ENCODE measurements around the gene SDSL.

The SDSL gene

DNA sequence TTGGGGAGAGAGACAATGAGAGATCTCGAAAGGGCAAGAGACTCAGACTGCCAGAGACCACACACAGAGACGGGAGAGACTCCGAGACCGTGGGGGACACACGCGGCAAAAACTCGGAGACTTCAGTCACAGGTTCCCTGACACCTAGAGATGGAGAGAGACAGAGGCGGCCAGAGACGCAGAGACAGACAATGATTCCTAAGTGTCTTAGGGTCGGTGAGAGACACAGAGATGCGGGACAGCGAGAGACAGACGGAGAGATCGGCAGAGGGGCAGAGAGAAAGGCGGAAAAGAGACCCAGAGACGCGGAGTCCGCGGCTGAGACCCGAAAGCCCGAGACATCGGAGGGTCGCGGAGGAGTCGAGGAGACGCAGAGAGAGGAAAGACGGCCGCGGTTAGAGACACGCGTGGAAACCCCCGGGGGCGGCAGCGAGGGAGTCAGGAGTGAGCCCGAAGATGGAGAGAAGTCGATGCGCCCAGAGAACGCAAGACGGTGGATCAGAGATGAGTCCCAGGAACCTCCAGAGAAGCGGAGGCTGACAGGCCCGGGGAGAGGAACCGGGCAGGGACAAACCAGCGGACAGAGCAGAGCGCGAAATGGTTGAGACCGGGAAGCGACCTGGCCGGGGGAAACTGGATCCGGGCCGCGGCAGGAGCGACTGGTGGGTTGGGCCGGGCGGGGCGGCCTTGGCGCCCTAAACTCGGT, 41.7 kb downstream of the SDSL start:
- peaks cover 70 to 78% of the 10 kb centered on the region in 2 donors for H3K27me3 ChIP-seq (ENCODE audit: control insufficient read depth in 1 of 2, insufficient read depth in 2 of 2, low read length in 2 of 2)
- H3K9me3 ChIP-seq (ENCODE audit: control insufficient read depth in 2 of 2, low read length in 2 of 2) = peaks cover 0 to 2% of the 10 kb centered on the region in 2 donors
- H3K36me3 ChIP-seq (ENCODE audit: control insufficient read depth in 2 of 2, insufficient read depth in 2 of 2, low read length in 2 of 2) = no peaks in the 10 kb centered on the region
- peak overlapping the region; percentile 35 to 57 for H3K4me3 ChIP-seq (ENCODE audit: low read length in 2 of 2)
- no peak overlapping the region for H3K9ac ChIP-seq (ENCODE audit: low read length in 2 of 2)
- H3K27ac ChIP-seq (ENCODE audit: low read length) = no peak overlapping the region
- H3K4me1 ChIP-seq (ENCODE audit: control insufficient read depth, insufficient read depth, low read length) = peaks cover 43% of the 10 kb centered on the region

GRCh38 chr12:113464452-113464775, 42.2 kb downstream of the SDSL start:
- Histone ChIP-seq H3K27me3 (ENCODE audit: control insufficient read depth in 1 of 2, insufficient read depth in 2 of 2, low read length in 2 of 2) (peaks cover 70 to 83% of the 10 kb centered on the region in 2 donors), H3K4me1 (ENCODE audit: control insufficient read depth, insufficient read depth, low read length) (peaks cover 43% of the 10 kb centered on the region)

DNA sequence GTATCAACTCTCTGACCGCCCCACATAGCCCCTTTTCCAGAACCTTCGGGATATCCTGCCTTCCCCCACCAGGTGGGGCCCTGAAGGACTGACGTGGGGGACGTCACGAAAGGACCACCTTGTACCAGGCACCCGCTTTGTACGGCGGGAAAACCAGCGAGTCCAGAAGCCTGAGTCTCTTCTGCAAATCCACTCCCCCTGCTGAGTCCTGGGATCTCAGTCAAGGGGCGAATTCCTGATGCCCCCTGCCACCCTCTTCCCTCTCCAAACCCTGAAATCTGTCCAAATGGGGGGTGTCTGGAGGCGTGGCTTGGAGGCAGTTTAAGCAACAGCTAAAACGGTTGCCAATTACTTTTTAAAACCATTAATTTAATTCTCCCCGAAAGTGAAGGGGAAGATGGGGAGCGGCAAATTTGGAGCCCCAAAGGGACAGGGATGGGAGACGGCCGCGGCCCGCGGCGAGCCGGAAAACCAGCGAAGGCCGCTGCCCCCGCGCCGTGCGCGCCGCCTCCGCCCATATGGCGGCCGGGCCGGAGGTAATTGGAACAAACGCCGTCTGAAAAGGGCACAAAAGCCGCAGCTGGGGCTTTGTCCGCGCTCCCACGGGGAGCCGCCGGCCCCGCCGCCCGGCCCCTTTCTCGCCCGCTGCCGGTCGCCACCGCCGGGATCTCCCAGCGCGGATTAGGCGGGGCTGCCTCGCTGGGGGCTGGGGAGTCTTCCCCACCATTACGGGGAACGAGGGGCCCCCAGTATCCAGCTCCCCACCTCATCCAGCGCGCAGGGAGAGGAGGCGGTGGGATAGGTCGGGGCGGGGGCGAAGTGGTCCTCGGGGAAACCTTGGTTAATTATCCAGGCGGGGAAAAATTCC, 42.9 kb downstream of the SDSL start:
- Histone ChIP-seq H3K36me3 (ENCODE audit: control insufficient read depth in 2 of 2, insufficient read depth in 2 of 2, low read length in 2 of 2) (no peaks in the 10 kb centered on the region), H3K27ac (ENCODE audit: low read length) (no peak overlapping the region), H3K9me3 (ENCODE audit: control insufficient read depth in 2 of 2, low read length in 2 of 2) (peaks cover 0 to 2% of the 10 kb centered on the region in 2 donors), H3K4me3 (ENCODE audit: low read length in 2 of 2) (peak overlapping the region; percentile 35 to 57), H3K27me3 (ENCODE audit: control insufficient read depth in 1 of 2, insufficient read depth in 2 of 2, low read length in 2 of 2) (peaks cover 71 to 85% of the 10 kb centered on the region in 2 donors), H3K4me1 (ENCODE audit: control insufficient read depth, insufficient read depth, low read length) (peaks cover 43% of the 10 kb centered on the region), H3K9ac (ENCODE audit: low read length in 2 of 2) (no peak overlapping the region)

More at GRCh38 chr12:113464452-113464775, 42.2 kb downstream of the SDSL start:
- Histone ChIP-seq H3K27ac (ENCODE audit: low read length) (no peak overlapping the region), H3K9ac (ENCODE audit: low read length in 2 of 2) (no peak overlapping the region), H3K4me3 (ENCODE audit: low read length in 2 of 2) (peak overlapping the region; percentile 35 to 57), H3K9me3 (ENCODE audit: control insufficient read depth in 2 of 2, low read length in 2 of 2) (peaks cover 0 to 2% of the 10 kb centered on the region in 2 donors), H3K36me3 (ENCODE audit: control insufficient read depth in 2 of 2, insufficient read depth in 2 of 2, low read length in 2 of 2) (no peaks in the 10 kb centered on the region)

DNA sequence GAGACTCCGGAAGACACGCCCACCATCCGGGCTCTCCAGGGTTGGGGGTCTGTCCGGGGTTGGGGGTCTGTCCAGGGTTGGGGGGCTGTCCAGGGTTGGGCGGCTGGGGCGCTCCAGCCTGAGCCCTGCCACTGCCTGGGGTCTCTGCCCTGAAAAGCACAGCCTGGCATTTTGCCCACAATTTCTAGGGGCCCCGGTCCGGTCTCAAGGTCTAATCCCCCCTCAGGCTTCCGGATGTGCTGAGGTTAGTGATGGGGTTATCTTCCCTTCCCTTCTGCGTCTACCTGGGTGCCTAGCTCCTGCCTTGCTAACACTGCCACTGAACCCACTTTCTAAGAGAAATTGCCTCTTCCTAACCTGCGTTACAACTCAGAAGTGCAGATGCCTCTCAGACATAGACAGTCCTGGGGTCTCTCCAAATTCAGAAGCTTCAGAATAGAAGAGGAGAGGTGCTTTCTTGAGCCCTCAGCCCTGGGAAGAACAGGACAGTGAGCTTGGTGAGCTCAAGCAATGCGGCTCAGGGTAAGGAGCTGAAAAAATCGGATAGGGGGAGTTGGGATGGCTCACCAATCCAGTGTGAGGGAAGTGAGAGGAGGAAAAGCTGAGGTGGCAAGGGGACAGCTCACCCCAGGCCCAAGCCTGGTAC, 43.8 kb downstream of the SDSL start:
- H3K4me1 ChIP-seq (ENCODE audit: control insufficient read depth, insufficient read depth, low read length) = peaks cover 43% of the 10 kb centered on the region
- H3K9me3 ChIP-seq (ENCODE audit: control insufficient read depth in 2 of 2, low read length in 2 of 2) = peaks cover 0 to 2% of the 10 kb centered on the region in 2 donors
- no peak overlapping the region for H3K27ac ChIP-seq (ENCODE audit: low read length)
- H3K4me3 ChIP-seq (ENCODE audit: low read length in 2 of 2) = no peak overlapping the region
- no peaks in the 10 kb centered on the region for H3K36me3 ChIP-seq (ENCODE audit: control insufficient read depth in 2 of 2, insufficient read depth in 2 of 2, low read length in 2 of 2)
- peaks cover 75 to 93% of the 10 kb centered on the region in 2 donors for H3K27me3 ChIP-seq (ENCODE audit: control insufficient read depth in 1 of 2, insufficient read depth in 2 of 2, low read length in 2 of 2)
- no peak overlapping the region for H3K9ac ChIP-seq (ENCODE audit: low read length in 2 of 2)

DNA sequence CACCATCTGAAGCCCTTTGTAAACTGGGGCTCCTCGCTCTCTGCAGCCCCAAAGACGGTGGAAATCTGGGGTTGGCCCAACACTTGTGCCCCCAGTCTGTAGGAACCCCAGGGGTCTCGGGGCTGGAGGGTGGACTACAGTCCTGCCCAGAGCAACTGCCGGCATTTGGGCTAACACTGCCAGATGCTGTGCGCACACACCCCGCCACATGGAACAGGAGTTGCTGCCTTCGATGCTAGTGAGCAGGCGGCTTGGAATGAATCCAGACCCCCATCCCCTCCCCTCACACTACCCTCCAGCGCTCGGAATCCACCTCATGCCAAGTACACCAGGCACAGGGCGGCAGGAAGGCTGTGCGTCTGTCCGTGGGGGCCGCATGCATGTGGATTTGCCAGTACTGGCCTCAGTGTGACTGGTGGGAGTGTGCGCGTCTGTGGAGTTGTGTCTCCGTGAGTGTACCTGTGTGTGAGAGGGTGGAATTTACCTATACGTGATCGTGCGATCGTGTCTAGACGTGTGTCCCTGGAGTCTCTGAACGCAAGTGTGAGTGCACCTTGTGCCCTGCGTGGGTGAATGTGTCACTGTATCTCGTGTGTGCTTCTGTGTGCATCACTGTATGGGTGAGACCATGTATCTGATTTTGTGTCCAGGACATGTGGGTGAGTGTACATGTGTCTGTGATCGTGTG, 44.4 kb downstream of the SDSL start:
- peaks cover 73 to 94% of the 10 kb centered on the region in 2 donors for H3K27me3 ChIP-seq (ENCODE audit: control insufficient read depth in 1 of 2, insufficient read depth in 2 of 2, low read length in 2 of 2)
- no peaks in the 10 kb centered on the region for H3K36me3 ChIP-seq (ENCODE audit: control insufficient read depth in 2 of 2, insufficient read depth in 2 of 2, low read length in 2 of 2)
- no peak overlapping the region for H3K9ac ChIP-seq (ENCODE audit: low read length in 2 of 2)
- peaks cover 43% of the 10 kb centered on the region for H3K4me1 ChIP-seq (ENCODE audit: control insufficient read depth, insufficient read depth, low read length)
- peaks cover 0 to 2% of the 10 kb centered on the region in 2 donors for H3K9me3 ChIP-seq (ENCODE audit: control insufficient read depth in 2 of 2, low read length in 2 of 2)
- no peak overlapping the region for H3K27ac ChIP-seq (ENCODE audit: low read length)
- H3K4me3 ChIP-seq (ENCODE audit: low read length in 2 of 2) = peak overlapping the region in 1 of 2 donors; percentile 47

- Histone ChIP-seq H3K27ac (ENCODE audit: low read length) (no peak overlapping the region), H3K36me3 (ENCODE audit: control insufficient read depth in 2 of 2, insufficient read depth in 2 of 2, low read length in 2 of 2) (no peaks in the 10 kb centered on the region), H3K9me3 (ENCODE audit: control insufficient read depth in 2 of 2, low read length in 2 of 2) (peaks cover 0 to 2% of the 10 kb centered on the region in 2 donors), H3K4me3 (ENCODE audit: low read length in 2 of 2) (peak overlapping the region in 1 of 2 donors; percentile 47), H3K27me3 (ENCODE audit: control insufficient read depth in 1 of 2, insufficient read depth in 2 of 2, low read length in 2 of 2) (peaks cover 70 to 94% of the 10 kb centered on the region in 2 donors), H3K4me1 (ENCODE audit: control insufficient read depth, insufficient read depth, low read length) (peaks cover 43% of the 10 kb centered on the region), H3K9ac (ENCODE audit: low read length in 2 of 2) (no peak overlapping the region)
Measured at GRCh38 chr12:113467142-113467501, 44.9 kb downstream of the SDSL start.

DNA sequence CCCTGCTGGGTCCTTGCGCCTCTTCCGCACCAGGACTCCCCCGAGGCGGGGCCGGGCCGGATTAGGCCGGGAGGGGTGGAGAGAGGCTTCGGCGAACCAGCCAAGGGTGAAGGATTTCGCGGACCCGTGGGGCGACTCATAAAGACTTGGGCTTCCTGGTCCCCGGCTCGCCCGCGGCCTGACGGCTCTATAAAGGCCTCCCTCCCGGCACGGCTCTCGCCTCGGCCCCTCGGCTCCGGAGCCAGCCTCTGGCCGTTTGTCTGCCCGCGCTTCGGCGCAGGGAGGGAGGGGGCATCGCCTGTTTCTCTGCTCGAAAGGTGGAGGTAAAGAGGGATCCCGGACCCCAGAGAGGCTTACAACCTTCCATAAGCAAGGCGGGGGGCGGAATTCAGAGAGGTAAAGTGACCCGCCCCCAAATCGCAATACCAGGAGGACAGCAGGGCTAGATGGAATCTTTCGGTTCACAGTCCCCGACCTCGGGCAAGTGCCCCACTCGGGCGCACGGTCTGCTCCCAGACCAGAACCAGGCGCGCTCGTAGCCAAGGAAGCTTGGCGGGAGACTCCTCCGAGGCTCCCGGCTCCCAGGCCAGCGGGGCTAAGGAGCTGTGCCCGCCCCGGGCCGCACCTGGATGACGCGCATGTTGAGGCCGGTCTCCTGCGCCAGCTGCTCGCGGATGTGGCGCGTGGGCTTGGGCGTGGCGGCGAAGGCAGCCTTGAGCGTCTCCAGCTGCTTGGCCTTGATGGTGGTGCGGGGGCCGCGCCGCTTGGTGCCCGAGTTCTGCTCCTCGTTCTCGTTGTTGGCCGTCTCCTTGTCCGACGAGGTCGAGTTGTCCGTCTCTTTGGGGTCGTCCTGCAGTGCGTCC, 45.6 kb downstream of the SDSL start:
- Histone ChIP-seq H3K27me3 (ENCODE audit: control insufficient read depth in 1 of 2, insufficient read depth in 2 of 2, low read length in 2 of 2) (peaks cover 69 to 96% of the 10 kb centered on the region in 2 donors), H3K4me1 (ENCODE audit: control insufficient read depth, insufficient read depth, low read length) (peaks cover 43% of the 10 kb centered on the region), H3K9me3 (ENCODE audit: control insufficient read depth in 2 of 2, low read length in 2 of 2) (peaks cover 0 to 2% of the 10 kb centered on the region in 2 donors), H3K27ac (ENCODE audit: low read length) (no peak overlapping the region), H3K36me3 (ENCODE audit: control insufficient read depth in 2 of 2, insufficient read depth in 2 of 2, low read length in 2 of 2) (no peaks in the 10 kb centered on the region), H3K4me3 (ENCODE audit: low read length in 2 of 2) (peak overlapping the region in 1 of 2 donors; percentile 47), H3K9ac (ENCODE audit: low read length in 2 of 2) (no peak overlapping the region)

- H3K27me3 ChIP-seq (ENCODE audit: control insufficient read depth in 1 of 2, insufficient read depth in 2 of 2, low read length in 2 of 2) = peaks cover 75 to 93% of the 10 kb centered on the region in 2 donors
- no peak overlapping the region for H3K9ac ChIP-seq (ENCODE audit: low read length in 2 of 2)
- H3K27ac ChIP-seq (ENCODE audit: low read length) = no peak overlapping the region
- H3K36me3 ChIP-seq (ENCODE audit: control insufficient read depth in 2 of 2, insufficient read depth in 2 of 2, low read length in 2 of 2) = no peaks in the 10 kb centered on the region
- no peak overlapping the region for H3K4me3 ChIP-seq (ENCODE audit: low read length in 2 of 2)
- peaks cover 36% of the 10 kb centered on the region for H3K4me1 ChIP-seq (ENCODE audit: control insufficient read depth, insufficient read depth, low read length)
- H3K9me3 ChIP-seq (ENCODE audit: control insufficient read depth in 2 of 2, low read length in 2 of 2) = peaks cover 0 to 2% of the 10 kb centered on the region in 2 donors
Measured at GRCh38 chr12:113468365-113469223, 46.4 kb downstream of the SDSL start.

DNA sequence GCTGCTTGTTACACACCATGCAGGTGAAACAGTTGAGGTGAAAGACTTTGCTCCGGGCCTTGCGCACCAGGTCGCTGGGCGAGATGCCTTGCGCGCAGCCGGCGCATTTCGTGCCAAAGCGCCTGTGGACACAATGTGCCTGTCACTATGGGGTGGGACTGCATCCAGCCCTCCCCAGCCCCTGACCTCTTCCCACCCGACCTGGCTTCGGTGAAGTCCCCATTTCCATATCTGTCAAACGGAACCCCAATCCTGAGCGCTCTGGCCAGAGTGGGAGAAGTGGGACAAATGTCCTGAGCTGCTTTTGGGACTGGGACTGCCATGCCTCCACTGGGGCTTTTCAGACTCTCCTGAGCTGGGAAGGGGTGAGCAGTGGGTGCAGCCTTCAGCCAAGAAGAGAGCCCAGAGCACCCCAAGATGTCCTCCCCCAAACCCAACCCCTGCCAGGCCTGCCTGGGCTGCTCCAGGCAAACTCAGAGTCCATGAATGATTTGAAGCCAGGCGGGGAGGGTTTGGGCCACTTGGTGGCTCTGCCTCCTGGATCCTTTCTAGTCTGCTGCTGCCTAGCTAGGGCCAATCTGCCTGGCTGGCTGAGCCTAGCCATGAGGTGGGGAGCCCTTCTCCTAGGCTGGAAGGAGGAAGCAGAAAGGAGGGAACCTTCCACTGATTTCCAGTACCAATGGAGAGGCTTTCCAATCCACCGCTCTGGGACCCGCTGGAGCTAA, 47.2 kb downstream of the SDSL start:
- Histone ChIP-seq H3K4me3 (ENCODE audit: low read length in 2 of 2) (no peak overlapping the region), H3K27ac (ENCODE audit: low read length) (no peak overlapping the region), H3K9me3 (ENCODE audit: control insufficient read depth in 2 of 2, low read length in 2 of 2) (peaks cover 0 to 2% of the 10 kb centered on the region in 2 donors), H3K4me1 (ENCODE audit: control insufficient read depth, insufficient read depth, low read length) (peaks cover 28% of the 10 kb centered on the region), H3K36me3 (ENCODE audit: control insufficient read depth in 2 of 2, insufficient read depth in 2 of 2, low read length in 2 of 2) (no peaks in the 10 kb centered on the region), H3K27me3 (ENCODE audit: control insufficient read depth in 1 of 2, insufficient read depth in 2 of 2, low read length in 2 of 2) (peaks cover 73 to 93% of the 10 kb centered on the region in 2 donors), H3K9ac (ENCODE audit: low read length in 2 of 2) (no peak overlapping the region)
